ENCODE results near the gene SRGAP2.
"Not testable (repeated sequence)": the region's sequence is repeated elsewhere in the genome, so short reads cannot be mapped to it uniquely, and the experiment has no call there.

Gene SRGAP2

DNA sequence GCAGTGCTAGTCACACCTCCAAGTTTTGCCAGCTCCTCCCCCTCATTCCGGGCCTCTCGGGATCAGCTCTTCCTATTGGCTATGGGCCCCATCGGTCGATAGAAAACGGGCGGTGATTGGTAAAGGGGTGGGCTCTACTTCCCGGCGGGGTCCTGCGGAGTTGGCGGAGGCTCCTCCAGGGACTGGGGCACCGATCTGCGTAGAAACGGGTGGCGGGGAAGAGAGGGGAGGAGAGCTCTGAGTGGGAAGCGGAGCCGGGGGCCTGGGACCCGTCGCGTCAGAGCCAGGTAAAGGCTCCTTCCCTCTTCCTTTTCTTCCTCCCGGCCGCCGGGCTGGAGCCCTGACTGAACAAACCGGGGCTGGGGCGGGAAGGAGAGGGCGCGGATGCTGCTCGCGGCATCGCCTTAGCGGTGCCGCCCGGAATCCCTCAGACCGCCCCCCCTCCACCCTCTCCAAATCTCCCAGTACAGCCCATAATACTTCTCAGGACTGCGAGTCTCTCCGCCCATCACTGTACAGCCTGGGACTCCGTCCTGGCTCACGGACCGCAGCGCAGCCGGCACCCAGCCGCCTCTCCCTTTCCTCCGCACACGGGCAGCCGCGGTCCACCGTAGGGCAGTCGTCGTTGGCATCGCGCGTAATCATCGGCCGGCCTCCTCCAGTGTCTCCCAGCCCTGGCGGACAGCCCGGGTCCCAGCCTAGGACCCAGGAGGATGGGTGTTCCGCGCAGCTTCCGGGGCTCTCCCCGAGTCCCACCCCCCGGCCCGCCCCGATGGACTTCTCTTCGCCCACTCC lies at the start of gene SRGAP2:
SRGAP2 (plus strand) TSS at position 178 of the 795 bp plus-strand sequence. CDS start 2,430 bp downstream, outside the sequence.
- H3K36me3 ChIP-seq (ENCODE audit: control insufficient read depth, low read length); H3F3A ChIP-seq (ENCODE audit: control insufficient read depth, insufficient read depth); H3K79me2 ChIP-seq (ENCODE audit: control insufficient read depth, low read length); H3K4me1 ChIP-seq (ENCODE audit: control insufficient read depth, low read length); H3K9me2 ChIP-seq (replicated peaks; ENCODE audit: control insufficient read depth, low read length); H3K27ac ChIP-seq (ENCODE audit: low read depth, low read length); H4K20me1 ChIP-seq (ENCODE audit: control insufficient read depth, insufficient read depth, low read depth, low read length); H3K27me3 ChIP-seq (ENCODE audit: control insufficient read depth, low read length); H3K9me3 ChIP-seq (ENCODE audit: control insufficient read depth, insufficient read depth, low read length): not testable (repeated sequence)
- Histone ChIP-seq H3K4me3 (ENCODE audit: low read length) (peak within 1 kb of the TSS; percentile 66), H3K4me2 (ENCODE audit: low read length) (peak within 1 kb of the TSS; percentile 27; the same call in 1 of the 2 replicates)

- not testable (repeated sequence) for H3K27me3 ChIP-seq (ENCODE audit: control insufficient read depth, low read length); H4K20me1 ChIP-seq (ENCODE audit: control insufficient read depth, insufficient read depth, low read depth, low read length); H3K36me3 ChIP-seq (ENCODE audit: control insufficient read depth, low read length); H3K9me3 ChIP-seq (ENCODE audit: control insufficient read depth, insufficient read depth, low read length); H3F3A ChIP-seq (ENCODE audit: control insufficient read depth, insufficient read depth); H3K4me3 ChIP-seq (ENCODE audit: low read length); H3K4me1 ChIP-seq (ENCODE audit: control insufficient read depth, low read length); H3K79me2 ChIP-seq (ENCODE audit: control insufficient read depth, low read length); H3K4me2 ChIP-seq (ENCODE audit: low read length); H3K27ac ChIP-seq (ENCODE audit: low read depth, low read length); H3K9me2 ChIP-seq (replicated peaks; ENCODE audit: control insufficient read depth, low read length)
Measured at GRCh38 chr1:206167350-206168029, 35.9 kb upstream of the SRGAP2 start.

DNA sequence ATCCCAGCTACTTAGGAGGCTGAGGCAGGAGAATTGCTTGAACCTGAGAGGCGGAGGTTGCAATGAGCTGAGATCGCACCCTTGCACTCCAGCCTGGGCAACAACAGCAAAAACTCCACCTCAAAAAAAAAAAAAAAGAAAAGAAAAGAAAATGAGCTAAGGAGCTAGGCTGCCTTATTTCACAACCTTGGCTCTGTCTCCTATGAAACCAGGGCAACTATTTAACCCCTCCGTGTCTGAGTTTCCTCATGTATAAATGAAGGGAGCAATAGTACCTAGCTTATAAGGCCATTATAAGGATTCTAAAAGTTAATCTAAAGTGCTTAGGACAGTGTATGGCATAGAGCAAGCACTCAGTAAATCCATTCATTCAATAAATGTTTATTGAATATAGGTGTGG lies 33.5 kb upstream of the SRGAP2 start:
- H3K27me3 ChIP-seq (ENCODE audit: control insufficient read depth, low read length); H3K9me2 ChIP-seq (replicated peaks; ENCODE audit: control insufficient read depth, low read length): not testable (repeated sequence)

GRCh38 chr1:206173110-206173719 lies 30.1 kb upstream of the SRGAP2 start:
- H3K4me3 ChIP-seq (ENCODE audit: low read length); H3K36me3 ChIP-seq (ENCODE audit: control insufficient read depth, low read length); H3K79me2 ChIP-seq (ENCODE audit: control insufficient read depth, low read length): not testable (repeated sequence)

More for the DNA sequence above, 33.5 kb upstream of the SRGAP2 start:
- H3F3A ChIP-seq (ENCODE audit: control insufficient read depth, insufficient read depth); H4K20me1 ChIP-seq (ENCODE audit: control insufficient read depth, insufficient read depth, low read depth, low read length); H3K4me1 ChIP-seq (ENCODE audit: control insufficient read depth, low read length); H3K79me2 ChIP-seq (ENCODE audit: control insufficient read depth, low read length); H3K4me3 ChIP-seq (ENCODE audit: low read length); H3K9me3 ChIP-seq (ENCODE audit: control insufficient read depth, insufficient read depth, low read length); H3K36me3 ChIP-seq (ENCODE audit: control insufficient read depth, low read length); H3K4me2 ChIP-seq (ENCODE audit: low read length); H3K27ac ChIP-seq (ENCODE audit: low read depth, low read length): not testable (repeated sequence)

DNA sequence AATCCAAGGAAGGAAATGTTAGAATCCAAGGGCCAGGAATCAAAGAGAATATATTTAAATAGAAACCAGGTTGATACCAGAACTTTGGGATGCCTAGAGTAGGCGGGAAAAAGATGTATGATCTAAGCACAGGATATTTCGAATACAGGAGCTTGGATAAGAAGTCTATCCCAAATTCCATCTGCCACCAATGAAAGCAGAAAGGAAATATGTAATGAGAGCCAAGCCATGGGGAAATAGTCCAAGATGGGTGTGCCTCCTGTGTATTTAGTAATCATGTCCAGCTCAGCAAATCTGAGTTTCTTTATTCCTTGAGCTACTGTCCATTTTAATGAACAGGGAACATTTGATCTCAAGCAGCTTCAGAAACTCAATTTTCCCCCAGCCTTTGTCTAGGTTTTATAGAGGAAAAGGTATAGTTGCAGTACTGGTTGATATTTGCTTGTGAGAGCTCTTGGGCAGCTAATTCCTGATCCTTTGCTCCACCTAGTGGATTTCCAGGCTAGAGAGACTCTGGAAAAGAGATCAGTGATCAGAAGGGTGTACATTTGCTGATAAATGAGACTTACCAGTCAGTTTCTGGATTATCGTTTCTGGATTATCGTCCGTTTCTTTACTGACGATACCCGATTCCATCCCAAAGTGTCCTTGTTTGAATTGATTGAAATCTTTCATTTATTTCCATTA lies 29.0 kb upstream of the SRGAP2 start:
- H3K79me2 ChIP-seq (ENCODE audit: control insufficient read depth, low read length); H3K27me3 ChIP-seq (ENCODE audit: control insufficient read depth, low read length); H4K20me1 ChIP-seq (ENCODE audit: control insufficient read depth, insufficient read depth, low read depth, low read length); H3K4me3 ChIP-seq (ENCODE audit: low read length); H3K9me3 ChIP-seq (ENCODE audit: control insufficient read depth, insufficient read depth, low read length); H3K27ac ChIP-seq (ENCODE audit: low read depth, low read length); H3K4me1 ChIP-seq (ENCODE audit: control insufficient read depth, low read length); H3F3A ChIP-seq (ENCODE audit: control insufficient read depth, insufficient read depth); H3K4me2 ChIP-seq (ENCODE audit: low read length); H3K9me2 ChIP-seq (replicated peaks; ENCODE audit: control insufficient read depth, low read length); H3K36me3 ChIP-seq (ENCODE audit: control insufficient read depth, low read length): not testable (repeated sequence)

More at GRCh38 chr1:206173110-206173719, 30.1 kb upstream of the SRGAP2 start:
- not testable (repeated sequence) for H3K4me1 ChIP-seq (ENCODE audit: control insufficient read depth, low read length); H3K27me3 ChIP-seq (ENCODE audit: control insufficient read depth, low read length); H3K9me3 ChIP-seq (ENCODE audit: control insufficient read depth, insufficient read depth, low read length); H3K4me2 ChIP-seq (ENCODE audit: low read length); H3K9me2 ChIP-seq (replicated peaks; ENCODE audit: control insufficient read depth, low read length); H3F3A ChIP-seq (ENCODE audit: control insufficient read depth, insufficient read depth); H4K20me1 ChIP-seq (ENCODE audit: control insufficient read depth, insufficient read depth, low read depth, low read length); H3K27ac ChIP-seq (ENCODE audit: low read depth, low read length)

GRCh38 chr1:206175459-206176113 lies 27.8 kb upstream of the SRGAP2 start:
- not testable (repeated sequence) for H3K9me2 ChIP-seq (replicated peaks; ENCODE audit: control insufficient read depth, low read length); H3F3A ChIP-seq (ENCODE audit: control insufficient read depth, insufficient read depth); H3K36me3 ChIP-seq (ENCODE audit: control insufficient read depth, low read length); H3K4me1 ChIP-seq (ENCODE audit: control insufficient read depth, low read length); H3K79me2 ChIP-seq (ENCODE audit: control insufficient read depth, low read length); H3K4me2 ChIP-seq (ENCODE audit: low read length); H3K27ac ChIP-seq (ENCODE audit: low read depth, low read length); H3K4me3 ChIP-seq (ENCODE audit: low read length); H3K9me3 ChIP-seq (ENCODE audit: control insufficient read depth, insufficient read depth, low read length); H3K27me3 ChIP-seq (ENCODE audit: control insufficient read depth, low read length); H4K20me1 ChIP-seq (ENCODE audit: control insufficient read depth, insufficient read depth, low read depth, low read length)

DNA sequence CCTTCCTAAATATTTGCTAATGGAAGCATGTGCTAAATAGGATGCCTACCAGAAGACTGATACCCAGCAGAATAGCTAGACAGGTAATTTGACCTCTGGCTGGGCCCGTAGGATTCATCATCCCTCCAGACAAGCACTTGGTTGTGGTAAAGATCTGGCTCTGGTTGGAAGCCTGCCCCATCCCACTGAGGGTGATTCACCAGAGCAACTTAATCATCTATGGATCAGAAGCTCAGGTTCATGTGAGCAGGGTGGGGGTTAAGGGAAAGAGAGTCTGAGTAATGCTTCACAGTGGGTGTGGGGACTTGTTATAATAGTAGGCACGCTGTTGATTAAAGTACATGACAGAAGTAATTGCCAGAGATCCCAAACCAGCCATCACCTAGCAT lies 27.2 kb upstream of the SRGAP2 start:
- H3K9me3 ChIP-seq (ENCODE audit: control insufficient read depth, insufficient read depth, low read length); H3K9me2 ChIP-seq (replicated peaks; ENCODE audit: control insufficient read depth, low read length): not testable (repeated sequence)

More for the DNA sequence above, 27.2 kb upstream of the SRGAP2 start:
- not testable (repeated sequence) for H3K36me3 ChIP-seq (ENCODE audit: control insufficient read depth, low read length); H3F3A ChIP-seq (ENCODE audit: control insufficient read depth, insufficient read depth); H3K4me1 ChIP-seq (ENCODE audit: control insufficient read depth, low read length); H4K20me1 ChIP-seq (ENCODE audit: control insufficient read depth, insufficient read depth, low read depth, low read length); H3K27ac ChIP-seq (ENCODE audit: low read depth, low read length); H3K4me2 ChIP-seq (ENCODE audit: low read length); H3K27me3 ChIP-seq (ENCODE audit: control insufficient read depth, low read length); H3K79me2 ChIP-seq (ENCODE audit: control insufficient read depth, low read length); H3K4me3 ChIP-seq (ENCODE audit: low read length)

All from DOHH2 (cell line).